Measurements from ENCODE around the gene PLCG2. TPM values are rescaled to one million over a fixed set of nuclear protein-coding genes. Genes with fewer than 3 reads are reported as not detected.

PLCG2 gene
- polyA plus RNA-seq, 3 donors: 19.5 to 47.4 (median 35.5) TPM

- Histone ChIP-seq H3K79me2 (ENCODE audit: insufficient read depth, low read length) (no peaks in the 10 kb centered on the region), H3K4me3 (replicated peaks in 1 of 3; ENCODE audit: low read depth in 2 of 3, low read length in 3 of 3) (no peak overlapping the region), H3K9me3 (replicated peaks in 1 of 2; ENCODE audit: control insufficient read depth in 1 of 2, insufficient read depth in 1 of 2, low read length in 2 of 2) (no peaks in the 10 kb centered on the region), H3K9ac (ENCODE audit: insufficient read depth, low read length, poor library complexity, severe bottlenecking) (no peak overlapping the region), H3K27ac (ENCODE audit: low read depth in 1 of 2, low read length in 2 of 2) (no peak overlapping the region), H3K4me1 (ENCODE audit: control insufficient read depth in 1 of 2, insufficient read depth in 2 of 2, low read length in 2 of 2) (no peaks in the 10 kb centered on the region), H2AFZ (ENCODE audit: insufficient read depth, low read depth, low read length, poor library complexity, severe bottlenecking) (no peak overlapping the region), H3K4me2 (replicated peaks; ENCODE audit: extremely low read depth, low read length, poor library complexity, severe bottlenecking) (no peak overlapping the region), H4K20me1 (ENCODE audit: insufficient read depth, low read length) (no peaks in the 10 kb centered on the region), H3K36me3 (replicated peaks in 1 of 2; ENCODE audit: control insufficient read depth in 1 of 2, insufficient read depth in 2 of 2, low read length in 2 of 2) (no peaks in the 10 kb centered on the region), H3K27me3 (ENCODE audit: control insufficient read depth in 2 of 2, insufficient read depth in 2 of 2, low read length in 2 of 2) (no peaks in the 10 kb centered on the region)
- H3K9me3 Mint-ChIP-seq: no peaks in the 10 kb centered on the region
- intact Hi-C loops (cut with micrococcal nuclease): no loop called here
- no peak for TF ChIP-seq CTCF (IDR thresholded peaks at IDR 0.05)
- H3K4me3 Mint-ChIP-seq: no peak overlapping the region
- WGBS (ENCODE audit: insufficient coverage): 100% methylated on average over 1 of the region's 3 CpGs
- no peak overlapping the region for H3K27ac Mint-ChIP-seq
- H3K27me3 Mint-ChIP-seq (ENCODE audit: low read depth in 3 of 3): peaks cover under 1 to 2% (median 1%) of the 10 kb centered on the region in 3 donors
- no peaks in the 10 kb centered on the region for H3K36me3 Mint-ChIP-seq
- no peaks in the 10 kb centered on the region for H3K4me1 Mint-ChIP-seq
- DNase-seq: no peak
These were observed 213.8 kb downstream of the PLCG2 start for GRCh38 chr16:81992859-81993258.

- Mint-ChIP-seq H3K9me3 (no peaks in the 10 kb centered on the region), H3K27me3 (ENCODE audit: low read depth in 3 of 3) (peaks cover 0 to 2% (median 1%) of the 10 kb centered on the region in 3 donors), H3K36me3 (no peaks in the 10 kb centered on the region), H3K27ac (no peak overlapping the region), H3K4me1 (no peaks in the 10 kb centered on the region), H3K4me3 (no peak overlapping the region)
- H3K36me3 ChIP-seq (replicated peaks in 1 of 2; ENCODE audit: control insufficient read depth in 1 of 2, insufficient read depth in 2 of 2, low read length in 2 of 2): no peaks in the 10 kb centered on the region
- H3K79me2 ChIP-seq (ENCODE audit: insufficient read depth, low read length): no peaks in the 10 kb centered on the region
- H3K27me3 ChIP-seq (ENCODE audit: control insufficient read depth in 2 of 2, insufficient read depth in 2 of 2, low read length in 2 of 2): no peaks in the 10 kb centered on the region
- no peaks in the 10 kb centered on the region for H3K9me3 ChIP-seq (replicated peaks in 1 of 2; ENCODE audit: control insufficient read depth in 1 of 2, insufficient read depth in 1 of 2, low read length in 2 of 2)
- H3K4me1 ChIP-seq (ENCODE audit: control insufficient read depth in 1 of 2, insufficient read depth in 2 of 2, low read length in 2 of 2): no peaks in the 10 kb centered on the region
- TF ChIP-seq CTCF (IDR thresholded peaks at IDR 0.05): peak; percentile 12
- H2AFZ ChIP-seq (ENCODE audit: insufficient read depth, low read depth, low read length, poor library complexity, severe bottlenecking): no peak overlapping the region
- no peak overlapping the region for H3K27ac ChIP-seq (ENCODE audit: low read depth in 1 of 2, low read length in 2 of 2)
- DNase-seq: no peak
- H4K20me1 ChIP-seq (ENCODE audit: insufficient read depth, low read length): no peaks in the 10 kb centered on the region
- H3K4me3 ChIP-seq (replicated peaks in 1 of 3; ENCODE audit: low read depth in 2 of 3, low read length in 3 of 3): no peak overlapping the region
- H3K4me2 ChIP-seq (replicated peaks; ENCODE audit: extremely low read depth, low read length, poor library complexity, severe bottlenecking): no peak overlapping the region
- 92% methylated on average over 2 of the region's 5 CpGs for WGBS (ENCODE audit: insufficient coverage)
- H3K9ac ChIP-seq (ENCODE audit: insufficient read depth, low read length, poor library complexity, severe bottlenecking): no peak overlapping the region
- intact Hi-C loops (cut with micrococcal nuclease): no loop called here
These were observed 215.4 kb downstream of the PLCG2 start for GRCh38 chr16:81994485-81994884.

Measured in CD14-positive monocyte (primary cell).